Vagina (tissue), 2 donors: Measurements from ENCODE around the gene MUC6. TPM values are rescaled to one million over a fixed set of nuclear protein-coding genes. Genes with fewer than 3 reads are reported as not detected.

ENCODE experiments used
- DNase-seq, 2 donors: peaks; one replicate each; pipeline ENCODE4 v3.0.0-alpha.2; 2017; ENCODE audit errors: extremely low spot score in 2 of 2
- H3K27ac ChIP-seq: fragments of 200-600 bp; sonication (generic); one replicate; pipeline ENCODE4 v1.5.1; 2019
- H3K27me3 ChIP-seq: fragments of 200-600 bp; sonication (generic); one replicate; pipeline ENCODE4 v1.5.1; 2019
- H3K36me3 ChIP-seq, 2 donors: fragments of 200-600 bp; sonication (generic); one replicate each; pipeline ENCODE4 v1.5.1; 2017 to 2019
- H3K4me1 ChIP-seq: fragments of 200-600 bp; sonication (generic); one replicate; pipeline ENCODE4 v1.5.1; 2019
- H3K4me3 ChIP-seq, 2 donors: fragments of 200-600 bp; sonication (generic); 1 replicate in 1 of 2; 2 replicates in 1 of 2; pipeline ENCODE4 v1.5.1; 2016 to 2019
- H3K9me3 ChIP-seq: fragments of 200-600 bp; sonication (generic); one replicate; pipeline ENCODE4 v1.5.1; 2019
- CTCF ChIP-seq, 3 experiments: fragments of 450-650 bp in 2 of 3; fragments of 200-600 bp in 1 of 3; sonication (generic) in 1 of 3; IDR thresholded peaks; one replicate each; pipeline ENCODE4 v1.5.1; 2017 to 2019; ENCODE audit warnings: antibody characterized with exemption in 3 of 3, mild to moderate bottlenecking in 2 of 3, moderate library complexity in 2 of 3
- POLR2A ChIP-seq, 2 donors: fragments of 450-650 bp; IDR thresholded peaks; one replicate each; pipeline ENCODE4 v1.6.1; 2017; ENCODE audit warnings: antibody characterized with exemption in 2 of 2, mild to moderate bottlenecking in 2 of 2, moderate library complexity in 2 of 2
- POLR2AphosphoS5 ChIP-seq, 2 donors: sonication (generic); formaldehyde crosslinking; IDR thresholded peaks; one replicate each; pipeline ENCODE4 v1.9.0; 2017; ENCODE audit warnings: antibody characterized with exemption in 2 of 2, mild to moderate bottlenecking in 2 of 2, low read depth in 1 of 2; ENCODE audit not compliant: insufficient read depth in 1 of 2
- intact Hi-C: fragments of 100-400 bp; cut with DNase I; formaldehyde crosslinking; loops from one replicate; pipeline ENCODE4 v1.15.1; 2023
- total RNA-seq: library from RNA; depleted of rRNA; stranded (reverse); fragments of >200 nt; gene quantifications from one replicate; pipeline ENCODE4 v1.2.3, GENCODE V29; 2016

The MUC6 gene
- total RNA-seq, 1 donor from 2014 or later, result not detected

- Histone ChIP-seq H3K4me1 (peaks cover 20% of the 10 kb centered on the region), H3K9me3 (no peaks in the 10 kb centered on the region), H3K36me3 (peaks cover 0 to 27% of the 10 kb centered on the region in 2 donors), H3K4me3 (no peak overlapping the region), H3K27me3 (no peaks in the 10 kb centered on the region), H3K27ac (no peak overlapping the region)
- no peak for DNase-seq
- TF ChIP-seq POLR2AphosphoS5 (IDR thresholded peaks at IDR 0.05; ENCODE audit: insufficient read depth in 1 of 2, low read depth in 1 of 2), result no peak
- TF ChIP-seq CTCF (IDR thresholded peaks at IDR 0.05), result no peak
- TF ChIP-seq POLR2A (IDR thresholded peaks at IDR 0.05), result no peak
- intact Hi-C loops, result no loop called here
Measured at GRCh38 chr11:967995-968751, 68.3 kb downstream of the MUC6 start.

- intact Hi-C loops, result no loop called here
- Histone ChIP-seq H3K36me3 (peaks cover 0 to 18% of the 10 kb centered on the region in 2 donors), H3K4me1 (peaks cover 20% of the 10 kb centered on the region), H3K27me3 (no peaks in the 10 kb centered on the region), H3K9me3 (no peaks in the 10 kb centered on the region), H3K4me3 (no peak overlapping the region), H3K27ac (no peak overlapping the region)
- no peak for TF ChIP-seq POLR2A (IDR thresholded peaks at IDR 0.05)
- no peak for TF ChIP-seq CTCF (IDR thresholded peaks at IDR 0.05)
- TF ChIP-seq POLR2AphosphoS5 (IDR thresholded peaks at IDR 0.05; ENCODE audit: insufficient read depth in 1 of 2, low read depth in 1 of 2), result no peak
- no peak for DNase-seq
Measured at GRCh38 chr11:965206-965775, 71.2 kb downstream of the MUC6 start.

DNA sequence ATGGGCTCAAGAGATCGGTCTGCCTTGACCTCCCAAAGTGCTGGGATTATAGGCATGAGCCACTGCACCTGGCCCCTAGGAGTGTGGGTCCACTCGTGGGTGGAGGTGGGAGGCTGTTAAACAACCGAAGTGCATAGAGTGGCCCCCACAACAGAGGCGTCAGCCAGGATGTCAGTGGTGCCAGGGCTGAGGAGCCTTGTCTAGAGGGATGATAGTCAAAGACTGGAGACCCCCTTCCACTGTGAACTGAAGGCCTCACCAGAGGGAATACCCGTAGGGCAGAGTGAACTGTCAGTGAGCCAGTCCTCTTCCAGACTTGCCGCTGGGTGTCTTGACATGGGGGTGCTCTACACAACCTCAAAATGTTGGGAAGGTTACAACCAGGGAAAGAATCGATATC lies 72.7 kb downstream of the MUC6 start:
- intact Hi-C loops, result no loop called here
- Histone ChIP-seq H3K4me1 (peaks cover 24% of the 10 kb centered on the region), H3K27ac (no peak overlapping the region), H3K36me3 (peaks cover 0 to 24% of the 10 kb centered on the region in 2 donors), H3K9me3 (no peaks in the 10 kb centered on the region), H3K27me3 (no peaks in the 10 kb centered on the region), H3K4me3 (no peak overlapping the region)
- no peak for TF ChIP-seq POLR2A (IDR thresholded peaks at IDR 0.05)
- no peak for TF ChIP-seq CTCF (IDR thresholded peaks at IDR 0.05)
- TF ChIP-seq POLR2AphosphoS5 (IDR thresholded peaks at IDR 0.05; ENCODE audit: insufficient read depth in 1 of 2, low read depth in 1 of 2), result no peak
- no peak for DNase-seq

Other genes with a start within 250 kb of the MUC6 start
- gene CEND1, start 246.6 kb downstream of the MUC6 start, total RNA-seq, result 1.7 TPM
- gene SLC25A22, start 238.4 kb downstream of the MUC6 start, total RNA-seq, result 10.3 TPM
- 16.5 TPM for gene PIDD1, start 231.5 kb downstream of the MUC6 start, total RNA-seq
- gene RPLP2, start 226.8 kb downstream of the MUC6 start, total RNA-seq, result 1,068 TPM
- gene PNPLA2, start 217.8 kb downstream of the MUC6 start, total RNA-seq, result 103 TPM
- 4.9 TPM for gene CRACR2B, start 208.8 kb downstream of the MUC6 start, total RNA-seq
- gene CD151, start 203.8 kb downstream of the MUC6 start, total RNA-seq, result 150 TPM
- gene POLR2L, start 194.2 kb downstream of the MUC6 start, total RNA-seq, result 53.8 TPM
- 99.0 TPM for gene TSPAN4, start 193.9 kb downstream of the MUC6 start, total RNA-seq
- 72.9 TPM for gene CHID1, start 125.9 kb downstream of the MUC6 start, total RNA-seq
- gene AP2A2, start 110.8 kb downstream of the MUC6 start, total RNA-seq, result 58.7 TPM
- not detected for gene MUC2, start 38.2 kb upstream of the MUC6 start, total RNA-seq
- gene MUC5AC, start 121.2 kb upstream of the MUC6 start, total RNA-seq, result not detected
- 0.25 TPM for gene MUC5B, start 186.3 kb upstream of the MUC6 start, total RNA-seq